Spleen (tissue), 7 donors: ENCODE data around the gene BNIPL.

Source experiments
- POLR2A ChIP-seq, 3 donors: fragments of 450-650 bp; IDR thresholded peaks; one replicate each; pipeline ENCODE4 v1.5.1; 2017; ENCODE audit warnings: antibody characterized with exemption in 3 of 3, mild to moderate bottlenecking in 1 of 3
- POLR2AphosphoS5 ChIP-seq, 3 donors: sonication (generic); formaldehyde crosslinking; IDR thresholded peaks; one replicate each; pipeline ENCODE4 v1.5.1; 2017; ENCODE audit warnings: antibody characterized with exemption in 3 of 3
- TF ChIP-seq, protein P1 (sequence below), 11 experiments: fragments of 200-600 bp in 7 of 11; fragments of 450-650 bp in 4 of 11; sonication (generic) in 4 of 11; IDR thresholded peaks in 8 of 11; conservative IDR thresholded peaks in 3 of 11; 1 replicate in 7 of 11; 2 replicates in 4 of 11; pipeline versions ENCODE4 v1.4.0 to v1.8.0; 2016 to 2021; ENCODE audit warnings: antibody characterized with exemption in 11 of 11, inconsistent platforms in 4 of 11, mild to moderate bottlenecking in 1 of 11
- donor health status: DM: no; HTN: no; CAD: no; lungs with moderate emphysema.
- donor health status: DM: no; HTN: no; CAD: no.
- donor health status: DM: no; HTN: no; CAD: no.

DNA sequence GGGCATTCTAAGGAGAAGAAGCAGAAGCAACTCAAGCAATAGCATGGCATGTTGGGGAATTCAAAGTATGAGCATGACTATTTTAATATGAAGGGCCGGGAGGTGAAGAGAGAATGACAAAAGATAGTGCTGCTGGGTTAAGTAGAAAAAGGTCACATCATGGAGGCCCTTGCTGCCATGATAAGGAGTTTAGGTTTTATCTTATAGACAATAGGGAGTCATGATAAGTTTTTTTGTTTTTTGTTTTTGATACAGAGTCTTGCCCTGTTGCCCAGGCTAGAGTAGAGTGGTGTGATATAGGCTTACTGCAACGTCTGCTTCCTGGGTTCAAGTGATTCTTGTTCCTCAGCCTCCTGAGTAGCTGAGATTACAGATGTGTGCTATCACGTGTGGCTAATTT, 3.1 kb downstream of the BNIPL start:
- TF ChIP-seq, protein P1, sequence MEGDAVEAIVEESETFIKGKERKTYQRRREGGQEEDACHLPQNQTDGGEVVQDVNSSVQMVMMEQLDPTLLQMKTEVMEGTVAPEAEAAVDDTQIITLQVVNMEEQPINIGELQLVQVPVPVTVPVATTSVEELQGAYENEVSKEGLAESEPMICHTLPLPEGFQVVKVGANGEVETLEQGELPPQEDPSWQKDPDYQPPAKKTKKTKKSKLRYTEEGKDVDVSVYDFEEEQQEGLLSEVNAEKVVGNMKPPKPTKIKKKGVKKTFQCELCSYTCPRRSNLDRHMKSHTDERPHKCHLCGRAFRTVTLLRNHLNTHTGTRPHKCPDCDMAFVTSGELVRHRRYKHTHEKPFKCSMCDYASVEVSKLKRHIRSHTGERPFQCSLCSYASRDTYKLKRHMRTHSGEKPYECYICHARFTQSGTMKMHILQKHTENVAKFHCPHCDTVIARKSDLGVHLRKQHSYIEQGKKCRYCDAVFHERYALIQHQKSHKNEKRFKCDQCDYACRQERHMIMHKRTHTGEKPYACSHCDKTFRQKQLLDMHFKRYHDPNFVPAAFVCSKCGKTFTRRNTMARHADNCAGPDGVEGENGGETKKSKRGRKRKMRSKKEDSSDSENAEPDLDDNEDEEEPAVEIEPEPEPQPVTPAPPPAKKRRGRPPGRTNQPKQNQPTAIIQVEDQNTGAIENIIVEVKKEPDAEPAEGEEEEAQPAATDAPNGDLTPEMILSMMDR (IDR thresholded peaks at IDR 0.05 in 8 of 11, conservative IDR thresholded peaks at IDR 0.05 in 3 of 11): no peak
- TF ChIP-seq POLR2A (IDR thresholded peaks at IDR 0.05) (no peak), POLR2AphosphoS5 (IDR thresholded peaks at IDR 0.05) (no peak)
